IPS-18a (cell line): ENCODE data around the gene ACR.

Source experiments
- H3K27ac ChIP-seq: one replicate; pipeline ENCODE4 v1.5.1; 2013; ENCODE audit warnings: low read length
- H3K27me3 ChIP-seq: one replicate; pipeline ENCODE4 v1.6.1; 2013; ENCODE audit warnings: mild to moderate bottlenecking, low read length; ENCODE audit not compliant: control insufficient read depth, insufficient read depth
- H3K36me3 ChIP-seq: one replicate; pipeline ENCODE4 v1.6.1; 2013; ENCODE audit warnings: low read depth, low read length; ENCODE audit not compliant: control insufficient read depth
- H3K4me1 ChIP-seq: one replicate; pipeline ENCODE4 v1.6.1; 2013; ENCODE audit warnings: low read depth, low read length; ENCODE audit not compliant: control insufficient read depth
- H3K4me3 ChIP-seq: one replicate; pipeline ENCODE4 v1.5.1; 2013; ENCODE audit warnings: low read length
- H3K9ac ChIP-seq: one replicate; pipeline ENCODE4 v1.6.1; 2013; ENCODE audit warnings: mild to moderate bottlenecking, low read length, moderate library complexity
- H3K9me3 ChIP-seq: one replicate; pipeline ENCODE4 v1.6.1; 2013; ENCODE audit warnings: low read depth, low read length; ENCODE audit not compliant: control insufficient read depth

ACR gene

GRCh38 chr22:50714150-50714549 lies 23.9 kb upstream of the ACR start:
- peaks cover 14% of the 10 kb centered on the region for H3K27me3 ChIP-seq
- H3K9ac ChIP-seq: no peak overlapping the region
- H3K4me1 ChIP-seq: no peaks in the 10 kb centered on the region
- no peaks in the 10 kb centered on the region for H3K9me3 ChIP-seq
- no peak overlapping the region for H3K27ac ChIP-seq
- H3K36me3 ChIP-seq: no peaks in the 10 kb centered on the region
- H3K4me3 ChIP-seq: no peak overlapping the region

- Histone ChIP-seq H3K4me3 (no peak overlapping the region), H3K9ac (no peak overlapping the region), H3K9me3 (no peaks in the 10 kb centered on the region), H3K27ac (no peak overlapping the region), H3K4me1 (no peaks in the 10 kb centered on the region), H3K27me3 (peaks cover 20% of the 10 kb centered on the region), H3K36me3 (no peaks in the 10 kb centered on the region)
Measured at GRCh38 chr22:50714631-50715179, 23.3 kb upstream of the ACR start.

GRCh38 chr22:50715250-50715649 lies 22.8 kb upstream of the ACR start:
- Histone ChIP-seq H3K36me3 (no peaks in the 10 kb centered on the region), H3K4me1 (no peaks in the 10 kb centered on the region), H3K4me3 (no peak overlapping the region), H3K27ac (no peak overlapping the region), H3K9ac (no peak overlapping the region), H3K27me3 (peaks cover 25% of the 10 kb centered on the region), H3K9me3 (no peaks in the 10 kb centered on the region)

GRCh38 chr22:50715776-50716175 lies 22.2 kb upstream of the ACR start:
- H3K27me3 ChIP-seq: peaks cover 30% of the 10 kb centered on the region
- no peaks in the 10 kb centered on the region for H3K9me3 ChIP-seq
- no peak overlapping the region for H3K9ac ChIP-seq
- H3K4me3 ChIP-seq: no peak overlapping the region
- H3K4me1 ChIP-seq: no peaks in the 10 kb centered on the region
- H3K27ac ChIP-seq: no peak overlapping the region
- no peaks in the 10 kb centered on the region for H3K36me3 ChIP-seq

- no peaks in the 10 kb centered on the region for H3K4me1 ChIP-seq
- peaks cover 37% of the 10 kb centered on the region for H3K27me3 ChIP-seq
- no peaks in the 10 kb centered on the region for H3K9me3 ChIP-seq
- H3K9ac ChIP-seq: no peak overlapping the region
- no peaks in the 10 kb centered on the region for H3K36me3 ChIP-seq
- no peak overlapping the region for H3K27ac ChIP-seq
- H3K4me3 ChIP-seq: no peak overlapping the region
Measured at GRCh38 chr22:50716290-50717024, 21.5 kb upstream of the ACR start.

- H3K4me3 ChIP-seq: no peak overlapping the region
- no peaks in the 10 kb centered on the region for H3K4me1 ChIP-seq
- no peak overlapping the region for H3K9ac ChIP-seq
- no peaks in the 10 kb centered on the region for H3K9me3 ChIP-seq
- H3K27ac ChIP-seq: no peak overlapping the region
- no peaks in the 10 kb centered on the region for H3K36me3 ChIP-seq
- H3K27me3 ChIP-seq: peaks cover 51% of the 10 kb centered on the region
Measured at GRCh38 chr22:50717709-50718351, 20.2 kb upstream of the ACR start.

- Histone ChIP-seq H3K27me3 (peaks cover 55% of the 10 kb centered on the region), H3K27ac (no peak overlapping the region), H3K4me3 (no peak overlapping the region), H3K4me1 (no peaks in the 10 kb centered on the region), H3K36me3 (no peaks in the 10 kb centered on the region), H3K9me3 (no peaks in the 10 kb centered on the region), H3K9ac (no peak overlapping the region)
Measured at GRCh38 chr22:50718352-50718709, 19.7 kb upstream of the ACR start.

- peak overlapping the region; percentile 11 for H3K4me3 ChIP-seq
- H3K4me1 ChIP-seq: no peaks in the 10 kb centered on the region
- H3K9me3 ChIP-seq: no peaks in the 10 kb centered on the region
- no peak overlapping the region for H3K9ac ChIP-seq
- peaks cover 60% of the 10 kb centered on the region for H3K27me3 ChIP-seq
- H3K36me3 ChIP-seq: no peaks in the 10 kb centered on the region
- no peak overlapping the region for H3K27ac ChIP-seq
Measured at GRCh38 chr22:50719814-50720300, 18.1 kb upstream of the ACR start.

- Histone ChIP-seq H3K27ac (no peak overlapping the region), H3K36me3 (no peaks in the 10 kb centered on the region), H3K9me3 (no peaks in the 10 kb centered on the region), H3K9ac (no peak overlapping the region), H3K4me1 (no peaks in the 10 kb centered on the region), H3K4me3 (no peak overlapping the region), H3K27me3 (peaks cover 60% of the 10 kb centered on the region)
Measured at GRCh38 chr22:50720301-50721256, 17.4 kb upstream of the ACR start.

- Histone ChIP-seq H3K4me1 (no peaks in the 10 kb centered on the region), H3K36me3 (no peaks in the 10 kb centered on the region), H3K9ac (no peak overlapping the region), H3K4me3 (no peak overlapping the region), H3K27ac (no peak overlapping the region), H3K9me3 (no peaks in the 10 kb centered on the region), H3K27me3 (peaks cover 60% of the 10 kb centered on the region)
Measured at GRCh38 chr22:50721257-50721844, 16.7 kb upstream of the ACR start.
